GM06990 (cell line): ENCODE measurements around the gene PMEPA1.

Experiments used
- DNase-seq: peaks from one replicate; pipeline ENCODE4 v3.0.0-alpha.2; 2011; ENCODE audit not compliant: insufficient read length; ENCODE audit errors: extremely low read depth
- H3K27me3 ChIP-seq: replicated peaks from 2 replicates; pipeline ENCODE4 v1.6.0; 2011; ENCODE audit warnings: low read length; ENCODE audit not compliant: control insufficient read depth, insufficient read depth
- H3K36me3 ChIP-seq: 2 replicates; pipeline ENCODE4 v1.5.1; 2011; ENCODE audit warnings: low read length; ENCODE audit not compliant: control insufficient read depth, insufficient read depth
- H3K4me3 ChIP-seq: replicated peaks from 2 replicates; pipeline ENCODE4 v1.5.1; 2011; ENCODE audit warnings: low read depth, mild to moderate bottlenecking, control low read depth, low read length
- CTCF ChIP-seq: IDR thresholded peaks from 2 replicates; pipeline ENCODE4 v1.5.1; 2011; ENCODE audit warnings: low read length, control low read depth, mild to moderate bottlenecking, inconsistent platforms; ENCODE audit not compliant: insufficient read depth, poor library complexity, severe bottlenecking

PMEPA1 gene

GRCh38 chr20:57707320-57707719, 2.5 kb downstream of the PMEPA1 start:
- Histone ChIP-seq H3K27me3 (no peaks in the 10 kb centered on the region; the same call in 1 of the 2 replicates), H3K4me3 (no peak overlapping the region), H3K36me3 (no peaks in the 10 kb centered on the region)
- no peak for TF ChIP-seq CTCF
- DNase-seq = no peak

GRCh38 chr20:57705127-57705899, 4.5 kb downstream of the PMEPA1 start:
- no peaks in the 10 kb centered on the region; the same call in 1 of the 2 replicates for H3K27me3 ChIP-seq
- H3K4me3 ChIP-seq = no peak overlapping the region
- TF ChIP-seq CTCF = no peak
- DNase-seq = no peak
- no peaks in the 10 kb centered on the region for H3K36me3 ChIP-seq

- TF ChIP-seq CTCF = no peak
- Histone ChIP-seq H3K36me3 (no peaks in the 10 kb centered on the region), H3K4me3 (no peak overlapping the region), H3K27me3 (no peaks in the 10 kb centered on the region; the same call in 1 of the 2 replicates)
- DNase-seq = no peak
Observed at GRCh38 chr20:57704245-57704644, 5.6 kb downstream of the PMEPA1 start.

- H3K4me3 ChIP-seq = no peak overlapping the region
- H3K36me3 ChIP-seq = no peaks in the 10 kb centered on the region
- peak; percentile 48 for DNase-seq
- no peak for TF ChIP-seq CTCF
- no peaks in the 10 kb centered on the region for H3K27me3 ChIP-seq
Observed at GRCh38 chr20:57703013-57703412, 6.8 kb downstream of the PMEPA1 start.

- H3K4me3 ChIP-seq = no peak overlapping the region
Observed at GRCh38 chr20:57702521-57702920, 7.3 kb downstream of the PMEPA1 start.

More at GRCh38 chr20:57702521-57702920, 7.3 kb downstream of the PMEPA1 start:
- TF ChIP-seq CTCF = no peak
- no peaks in the 10 kb centered on the region for H3K36me3 ChIP-seq
- DNase-seq = no peak
- H3K27me3 ChIP-seq = no peaks in the 10 kb centered on the region
